Measurements from ENCODE around the gene EXOSC10. TPM values are rescaled to one million over a fixed set of nuclear protein-coding genes. Genes with fewer than 3 reads are reported as not detected.
"Not testable (repeated sequence)": the region's sequence is repeated elsewhere in the genome, so short reads cannot be mapped to it uniquely, and the experiment has no call there.

The EXOSC10 gene
- total and polyA plus RNA-seq, 2 experiments from 2014 or later = 55.5 to 72.9 TPM

- H3K36me3 ChIP-seq (ENCODE audit: insufficient read depth) = peaks cover 12% of the 10 kb centered on the region; the same call in 1 of the 2 replicates
- peaks cover 4% of the 10 kb centered on the region for H3K4me1 Mint-ChIP-seq
- peaks cover 1% of the 10 kb centered on the region for H3K27me3 Mint-ChIP-seq (ENCODE audit: insufficient read depth, low read depth, poor library complexity)
- ATAC-seq = no peak
- no peak for DNase-seq (ENCODE audit: low spot score)
- no peak overlapping the region for H2AFZ ChIP-seq
- H3F3A ChIP-seq (replicated peaks; ENCODE audit: low read depth) = no peaks in the 10 kb centered on the region
- no peak overlapping the region for H3K4me3 Mint-ChIP-seq
- no peak overlapping the region for H3K27ac ChIP-seq (ENCODE audit: low read depth)
- H4K20me1 ChIP-seq (replicated peaks; ENCODE audit: insufficient read depth) = peaks cover 13% of the 10 kb centered on the region
- H3K79me2 ChIP-seq (replicated peaks; ENCODE audit: insufficient read depth) = peaks cover 21% of the 10 kb centered on the region
- H3K4me3 ChIP-seq = no peak overlapping the region
- peaks cover 7% of the 10 kb centered on the region for H3K4me1 ChIP-seq (ENCODE audit: insufficient read depth)
- no peak overlapping the region for H3K4me2 ChIP-seq
- H3K9me2 ChIP-seq (ENCODE audit: insufficient read depth) = no peaks in the 10 kb centered on the region
- peaks cover 25% of the 10 kb centered on the region for H3K36me3 Mint-ChIP-seq (ENCODE audit: low read depth)
- no peak for TF ChIP-seq NANOG (IDR thresholded peaks at IDR 0.05; ENCODE audit: borderline replicate concordance)
- TF ChIP-seq ZNF331 (CRISPR knock-in tag; IDR thresholded peaks at IDR 0.05; ENCODE audit: low read depth) = no peak
- no peak for TF ChIP-seq EZH2phosphoT487 (IDR thresholded peaks at IDR 0.05; ENCODE audit: unreplicated experiment)
- no peak for TF ChIP-seq STAT1 (IDR thresholded peaks at IDR 0.05; ENCODE audit: unreplicated experiment)
- TF ChIP-seq CREB1 (CRISPR knock-in tag; IDR thresholded peaks at IDR 0.05; ENCODE audit: low read depth) = no peak
- no peak for TF ChIP-seq REST (IDR thresholded peaks at IDR 0.05; ENCODE audit: unreplicated experiment)
- no peak for TF ChIP-seq ZNF462 (CRISPR knock-in tag; IDR thresholded peaks at IDR 0.05)
- TF ChIP-seq CTCF (conservative IDR thresholded peaks at IDR 0.05; ENCODE audit: low read depth in 2 of 2) = no peak
- no peak for TF ChIP-seq POLR2AphosphoS5 (IDR thresholded peaks at IDR 0.05; ENCODE audit: low read depth)
- no peak overlapping the region for H3K27ac Mint-ChIP-seq
- H3K27me3 ChIP-seq (ENCODE audit: insufficient read depth) = no peaks in the 10 kb centered on the region
- H3K9me3 Mint-ChIP-seq = no peaks in the 10 kb centered on the region
Observed at GRCh38 chr1:11101347-11101746, 1.7 kb upstream of the EXOSC10 start.

- H3K4me3 ChIP-seq; DNase-seq (ENCODE audit: low spot score); H3K27me3 ChIP-seq (ENCODE audit: insufficient read depth); H3K4me1 ChIP-seq (ENCODE audit: insufficient read depth); ATAC-seq; H3K4me1 Mint-ChIP-seq; H3K4me3 Mint-ChIP-seq; H3K9me2 ChIP-seq (ENCODE audit: insufficient read depth); H3K27ac ChIP-seq (ENCODE audit: low read depth); H3F3A ChIP-seq (replicated peaks; ENCODE audit: low read depth); H3K9me3 Mint-ChIP-seq; H3K4me2 ChIP-seq; H3K27ac Mint-ChIP-seq; H3K27me3 Mint-ChIP-seq (ENCODE audit: insufficient read depth, low read depth, poor library complexity); H2AFZ ChIP-seq: not testable (repeated sequence)
- Histone ChIP-seq H3K79me2 (replicated peaks; ENCODE audit: insufficient read depth) (peaks cover 21% of the 10 kb centered on the region), H4K20me1 (replicated peaks; ENCODE audit: insufficient read depth) (peaks cover 13% of the 10 kb centered on the region), H3K36me3 (ENCODE audit: insufficient read depth) (peaks cover 11% of the 10 kb centered on the region; the same call in 1 of the 2 replicates)
- peaks cover 24% of the 10 kb centered on the region for H3K36me3 Mint-ChIP-seq (ENCODE audit: low read depth)
Observed at GRCh38 chr1:11100806-11101205, 1.1 kb upstream of the EXOSC10 start.
